H9 (cell line): ENCODE results near the gene DMBT1. TPM values are rescaled to one million over a fixed set of nuclear protein-coding genes. Genes with fewer than 3 reads are reported as not detected.

Experiments
- DNase-seq: peaks from one replicate; pipeline ENCODE4 v3.0.0-alpha.2; 2017
- H2AFZ ChIP-seq: one replicate; pipeline ENCODE4 v1.6.1; 2013; ENCODE audit warnings: mild to moderate bottlenecking, low read length, control low read depth, moderate library complexity
- H2AK5ac ChIP-seq: 2 replicates; pipeline ENCODE4 v1.6.1; 2013; ENCODE audit warnings: low read length, control low read depth, mixed read lengths; ENCODE audit not compliant: insufficient read length
- H2BK120ac ChIP-seq: one replicate; pipeline ENCODE4 v1.6.1; 2013; ENCODE audit warnings: low read depth, mild to moderate bottlenecking, low read length, control low read depth, inconsistent platforms; ENCODE audit not compliant: poor library complexity, severe bottlenecking
- H2BK12ac ChIP-seq: 2 replicates; pipeline ENCODE4 v1.6.1; 2013; ENCODE audit warnings: low read length, control low read depth, mixed read lengths, low read depth; ENCODE audit not compliant: insufficient read length
- H2BK15ac ChIP-seq: 2 replicates; pipeline ENCODE4 v1.6.1; 2013; ENCODE audit warnings: low read depth, low read length, control low read depth
- H2BK20ac ChIP-seq: one replicate; pipeline ENCODE4 v1.6.1; 2013; ENCODE audit warnings: low read depth, mild to moderate bottlenecking, low read length, control low read depth, inconsistent platforms; ENCODE audit not compliant: poor library complexity, severe bottlenecking
- H2BK5ac ChIP-seq: 2 replicates; pipeline ENCODE4 v1.6.1; 2013; ENCODE audit warnings: low read length, control low read depth, mixed read lengths; ENCODE audit not compliant: insufficient read length
- H3K14ac ChIP-seq: 2 replicates; pipeline ENCODE4 v1.6.1; 2013; ENCODE audit warnings: low read length, control low read depth; ENCODE audit not compliant: insufficient read depth
- H3K18ac ChIP-seq: 2 replicates; pipeline ENCODE4 v1.6.1; 2013; ENCODE audit warnings: low read depth, mild to moderate bottlenecking, mixed read lengths, low read length, control low read depth; ENCODE audit not compliant: insufficient read length
- H3K23ac ChIP-seq: 2 replicates; pipeline ENCODE4 v1.6.1; 2013; ENCODE audit warnings: low read length, control low read depth, mixed read lengths, low read depth; ENCODE audit not compliant: insufficient read length
- H3K23me2 ChIP-seq: 2 replicates; pipeline ENCODE4 v1.6.1; 2013; ENCODE audit warnings: low read depth, mild to moderate bottlenecking, mixed read lengths, low read length, control low read depth; ENCODE audit not compliant: insufficient read length, poor library complexity, severe bottlenecking
- H3K27ac ChIP-seq: 2 replicates; pipeline ENCODE4 v1.5.1; 2013; ENCODE audit warnings: low read length, control low read depth, mixed read lengths, low read depth; ENCODE audit not compliant: insufficient read length
- H3K27me3 ChIP-seq: 2 replicates; pipeline ENCODE4 v1.6.1; 2013; ENCODE audit warnings: low read length, control low read depth, inconsistent platforms; ENCODE audit not compliant: insufficient read depth
- H3K4ac ChIP-seq: 2 replicates; pipeline ENCODE4 v1.6.1; 2013; ENCODE audit warnings: low read depth, mild to moderate bottlenecking, control low read depth, inconsistent platforms, low read length, moderate library complexity
- H3K4me1 ChIP-seq: 2 replicates; pipeline ENCODE4 v1.6.1; 2013; ENCODE audit warnings: low read length, control low read depth, inconsistent platforms; ENCODE audit not compliant: insufficient read depth
- H3K4me2 ChIP-seq: 2 replicates; pipeline ENCODE4 v1.6.1; 2013; ENCODE audit warnings: low read length, control low read depth, mixed read lengths; ENCODE audit not compliant: insufficient read length, insufficient read depth
- H3K56ac ChIP-seq: 2 replicates; pipeline ENCODE4 v1.6.1; 2013; ENCODE audit warnings: low read depth, mild to moderate bottlenecking, mixed read lengths, low read length, control low read depth; ENCODE audit not compliant: insufficient read length
- H3K79me1 ChIP-seq: 2 replicates; pipeline ENCODE4 v1.6.1; 2013; ENCODE audit warnings: low read depth, mild to moderate bottlenecking, moderate library complexity, low read length, control low read depth, inconsistent platforms; ENCODE audit not compliant: insufficient read depth, poor library complexity, severe bottlenecking
- H3K79me2 ChIP-seq: 2 replicates; pipeline ENCODE4 v1.6.1; 2013; ENCODE audit warnings: low read length, control low read depth, inconsistent platforms; ENCODE audit not compliant: insufficient read depth
- H3K9ac ChIP-seq: 2 replicates; pipeline ENCODE4 v1.6.1; 2013; ENCODE audit warnings: low read length, control low read depth, mixed read lengths; ENCODE audit not compliant: insufficient read length; ENCODE audit errors: extremely low read depth
- H3K9me3 ChIP-seq: one replicate; pipeline ENCODE4 v1.6.1; 2013; ENCODE audit warnings: low read depth, low read length, inconsistent platforms; ENCODE audit not compliant: control insufficient read depth
- H3T11ph ChIP-seq: one replicate; pipeline ENCODE4 v1.6.1; 2013; ENCODE audit warnings: mild to moderate bottlenecking, low read length, control low read depth, inconsistent platforms
- H4K20me1 ChIP-seq: one replicate; pipeline ENCODE4 v1.6.1; 2013; ENCODE audit not compliant: control insufficient read depth, insufficient read length, insufficient read depth
- H4K5ac ChIP-seq: 2 replicates; pipeline ENCODE4 v1.6.1; 2013; ENCODE audit warnings: low read depth, mild to moderate bottlenecking, mixed read lengths, low read length, control low read depth; ENCODE audit not compliant: insufficient read length
- H4K8ac ChIP-seq: replicated peaks from 2 replicates; pipeline ENCODE4 v1.6.1; 2013; ENCODE audit warnings: low read length, control low read depth, mixed read lengths, low read depth; ENCODE audit not compliant: insufficient read length
- H4K91ac ChIP-seq: 2 replicates; pipeline ENCODE4 v1.6.1; 2013; ENCODE audit warnings: low read depth, mild to moderate bottlenecking, moderate library complexity, mixed read lengths, low read length, control low read depth; ENCODE audit not compliant: insufficient read length
- H3K27ac Mint-ChIP-seq, 3 experiments: 2 replicates in 2 of 3; 3 replicates in 1 of 3; pipeline ENCODE4 v1.8.0; 2020 to 2021; ENCODE audit warnings: mixed read lengths in 3 of 3, mild to moderate bottlenecking in 1 of 3, moderate library complexity in 1 of 3
- H3K27me3 Mint-ChIP-seq: 2 replicates; pipeline ENCODE4 v1.8.0; 2021; ENCODE audit warnings: low read depth, mild to moderate bottlenecking, moderate library complexity, mixed read lengths
- H3K36me3 Mint-ChIP-seq, 3 experiments: 2 replicates in 2 of 3; 3 replicates in 1 of 3; pipeline ENCODE4 v1.8.0; 2020 to 2021; ENCODE audit warnings: low read depth in 3 of 3, mixed read lengths in 3 of 3; ENCODE audit not compliant: insufficient read depth in 1 of 3
- H3K4me1 Mint-ChIP-seq, 2 experiments: 2 replicates each; pipeline ENCODE4 v1.8.0; 2020; ENCODE audit warnings: mixed read lengths in 2 of 2
- H3K4me3 Mint-ChIP-seq, 2 experiments: 2 replicates in 1 of 2; 3 replicates in 1 of 2; pipeline ENCODE4 v1.8.0; 2020 to 2021; ENCODE audit warnings: mild to moderate bottlenecking in 2 of 2, mixed read lengths in 2 of 2, moderate library complexity in 1 of 2
- H3K9me3 Mint-ChIP-seq, 2 experiments: 2 replicates in 1 of 2; 3 replicates in 1 of 2; pipeline ENCODE4 v1.8.0; 2020; ENCODE audit warnings: mild to moderate bottlenecking in 2 of 2, mixed read lengths in 2 of 2, moderate library complexity in 1 of 2
- WGBS: extraction: QIAGEN DNeasy Blood & Tissue Kit; methylation state at CpG from one replicate; pipeline ENCODE4 v1.1.7; 2013; ENCODE audit warnings: missing lambda C conversion rate, low lambda C conversion rate, mixed read lengths; ENCODE audit not compliant: insufficient read length; ENCODE audit errors: extremely low coverage; 5-methylcytosine and 5-hydroxymethylcytosine counted together
- total RNA-seq: library from RNA; stranded (reverse); gene quantifications from 2 replicates; pipeline ENCODE4 v1.2.1, GENCODE V29; 2021
- TF ChIP-seq, protein P1 (sequence below): fragments of 200-600 bp; sonication (generic); conservative IDR thresholded peaks from 3 replicates; pipeline ENCODE4 v1.8.0; 2021; ENCODE audit warnings: antibody characterized with exemption, mild to moderate bottlenecking

Gene DMBT1
- total RNA-seq, 1 experiment from 2014 or later, result 0.04 TPM

DNA sequence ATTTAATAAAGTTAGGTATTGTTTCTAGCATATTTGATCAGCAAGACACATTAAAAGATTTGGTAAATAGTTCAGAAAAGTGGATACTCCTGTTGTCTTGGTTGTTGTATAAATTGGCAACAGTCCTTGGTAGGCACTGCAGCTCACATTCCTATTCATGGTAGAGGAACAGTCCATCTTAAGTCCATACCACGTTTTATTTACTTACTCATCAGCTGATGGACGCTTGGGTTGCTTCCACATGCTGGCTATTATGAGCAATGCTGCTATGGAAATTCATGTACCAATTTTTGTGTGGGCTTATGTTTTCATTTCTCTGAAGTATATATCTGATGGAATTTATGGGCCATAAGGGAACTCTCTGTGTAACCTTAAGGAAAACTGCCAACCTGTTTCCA, 95.8 kb downstream of the DMBT1 start:
- peaks cover 3 to 4% of the 10 kb centered on the region in 2 experiments; a peak in 1 of 4 replicates for H3K4me1 Mint-ChIP-seq
- Histone ChIP-seq H3K27me3 (no peaks in the 10 kb centered on the region), H3K4me2 (no peak overlapping the region), H3K14ac (no peak overlapping the region), H3K23me2 (no peaks in the 10 kb centered on the region), H4K5ac (no peak overlapping the region), H3K4ac (no peak overlapping the region), H2BK12ac (no peak overlapping the region), H3K18ac (no peak overlapping the region), H3K9ac (no peak overlapping the region), H3K79me1 (no peaks in the 10 kb centered on the region), H3K23ac (no peak overlapping the region), H3T11ph (no peak overlapping the region), H2BK5ac (no peak overlapping the region), H4K20me1 (no peaks in the 10 kb centered on the region), H3K27ac (no peak overlapping the region), H2AK5ac (no peak overlapping the region), H2AFZ (no peak overlapping the region), H3K4me1 (no peaks in the 10 kb centered on the region), H3K56ac (no peak overlapping the region), H3K79me2 (no peaks in the 10 kb centered on the region), H3K9me3 (no peaks in the 10 kb centered on the region), H4K91ac (no peak overlapping the region), H2BK120ac (no peak overlapping the region), H4K8ac (no peak overlapping the region), H2BK20ac (no peak overlapping the region), H2BK15ac (no peak overlapping the region)
- no CpG with 5 or more reads among the region's 2 CpGs for WGBS
- no peak overlapping the region for H3K4me3 Mint-ChIP-seq
- TF ChIP-seq, protein P1, sequence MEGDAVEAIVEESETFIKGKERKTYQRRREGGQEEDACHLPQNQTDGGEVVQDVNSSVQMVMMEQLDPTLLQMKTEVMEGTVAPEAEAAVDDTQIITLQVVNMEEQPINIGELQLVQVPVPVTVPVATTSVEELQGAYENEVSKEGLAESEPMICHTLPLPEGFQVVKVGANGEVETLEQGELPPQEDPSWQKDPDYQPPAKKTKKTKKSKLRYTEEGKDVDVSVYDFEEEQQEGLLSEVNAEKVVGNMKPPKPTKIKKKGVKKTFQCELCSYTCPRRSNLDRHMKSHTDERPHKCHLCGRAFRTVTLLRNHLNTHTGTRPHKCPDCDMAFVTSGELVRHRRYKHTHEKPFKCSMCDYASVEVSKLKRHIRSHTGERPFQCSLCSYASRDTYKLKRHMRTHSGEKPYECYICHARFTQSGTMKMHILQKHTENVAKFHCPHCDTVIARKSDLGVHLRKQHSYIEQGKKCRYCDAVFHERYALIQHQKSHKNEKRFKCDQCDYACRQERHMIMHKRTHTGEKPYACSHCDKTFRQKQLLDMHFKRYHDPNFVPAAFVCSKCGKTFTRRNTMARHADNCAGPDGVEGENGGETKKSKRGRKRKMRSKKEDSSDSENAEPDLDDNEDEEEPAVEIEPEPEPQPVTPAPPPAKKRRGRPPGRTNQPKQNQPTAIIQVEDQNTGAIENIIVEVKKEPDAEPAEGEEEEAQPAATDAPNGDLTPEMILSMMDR, result no peak
- H3K27me3 Mint-ChIP-seq, result peaks cover 14% of the 10 kb centered on the region
- no peak overlapping the region for H3K27ac Mint-ChIP-seq
- no peaks in the 10 kb centered on the region; a peak in 1 of 5 replicates for H3K9me3 Mint-ChIP-seq
- no peaks in the 10 kb centered on the region for H3K36me3 Mint-ChIP-seq
- no peak for DNase-seq
